NCI-H2081 (cell line): ENCODE measurements around the gene DPF1.

ENCODE experiments used
- DNase-seq, 2 experiments: peaks; one replicate each; lab custom pipeline; 2025; lab: John Stamatoyannopoulos, UW

The DPF1 gene

DNA sequence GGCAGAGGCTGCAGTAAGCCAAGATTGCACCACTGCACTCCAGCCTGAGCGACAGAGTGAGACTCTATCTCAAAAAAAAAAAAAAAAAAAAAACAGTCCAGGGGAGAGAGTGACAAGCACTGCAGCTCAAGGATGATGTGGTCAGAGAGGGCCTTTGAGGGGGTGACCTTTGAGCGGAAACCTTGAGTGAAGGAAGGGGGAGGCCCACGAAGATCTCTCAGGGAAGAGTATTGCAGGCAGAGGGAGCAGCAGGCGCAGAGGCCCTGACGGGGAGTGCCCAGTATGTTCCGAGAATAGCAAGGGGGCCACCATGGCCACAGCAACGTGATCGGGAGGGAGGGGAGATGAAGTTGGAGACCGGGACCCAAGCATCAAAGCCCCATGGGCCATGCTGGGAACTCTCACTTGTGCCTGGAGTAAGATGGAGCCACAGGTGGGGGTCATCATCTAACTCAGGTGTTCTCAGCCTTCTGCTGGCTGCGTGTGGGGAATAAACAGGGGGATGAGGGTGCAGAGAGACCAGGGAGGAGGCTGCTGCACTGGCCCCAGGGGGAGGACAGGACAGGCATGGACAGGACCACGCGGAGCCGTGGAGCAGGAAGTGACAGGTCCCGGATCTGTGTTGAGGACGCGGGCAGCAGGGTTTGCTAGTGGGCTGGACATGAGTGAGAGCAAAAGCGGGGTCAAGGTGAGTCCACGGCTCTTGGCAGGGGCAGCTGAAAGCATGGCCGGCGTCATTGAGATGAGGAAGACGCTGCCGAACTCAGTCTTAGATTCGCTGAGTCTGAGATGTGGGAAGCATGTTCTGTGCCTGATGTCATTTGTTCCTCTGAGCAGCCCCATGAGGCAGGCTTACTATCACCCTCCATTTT is 60.4 kb downstream of the DPF1 start:
- no peak for DNase-seq

DNA sequence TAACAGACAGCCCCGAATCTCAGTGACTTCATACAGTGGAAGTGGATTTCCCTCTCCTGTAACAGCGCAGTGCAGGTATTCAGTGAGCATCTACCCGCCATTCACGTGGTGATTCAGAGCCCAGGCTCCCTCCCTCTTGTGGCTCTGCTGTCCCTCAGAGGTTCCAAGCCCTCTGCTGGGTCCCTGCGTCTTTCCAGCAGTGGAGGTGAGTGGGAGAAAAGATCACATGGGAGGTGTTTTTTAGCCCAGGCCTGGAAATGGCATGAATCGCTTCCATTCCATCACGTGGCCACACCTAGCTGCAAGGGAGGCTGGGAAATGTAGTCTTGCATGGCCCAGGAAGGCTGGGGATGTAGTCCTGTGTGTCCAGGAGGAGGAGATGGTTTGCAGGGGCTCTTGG is 61.4 kb downstream of the DPF1 start:
- no peak for DNase-seq

DNA sequence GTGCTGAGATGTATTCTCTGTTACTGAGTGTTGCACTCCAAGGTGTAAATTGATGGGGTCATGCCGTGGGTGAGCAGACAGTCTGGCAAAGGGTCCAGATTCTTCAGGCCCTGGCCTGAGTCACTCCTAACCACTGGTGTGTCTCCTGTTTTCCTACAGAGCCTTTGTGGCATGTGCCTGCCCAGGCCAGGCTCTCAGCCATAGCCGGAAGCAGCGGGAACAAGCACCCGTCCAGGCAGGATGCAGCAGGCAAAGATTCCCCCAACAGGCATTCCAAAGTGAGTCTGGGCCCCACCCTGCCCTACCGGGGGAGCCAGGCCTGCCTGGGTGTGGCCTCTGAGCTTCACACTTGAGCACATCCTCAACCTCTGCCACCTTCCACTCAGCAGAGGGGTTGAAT is 61.9 kb downstream of the DPF1 start:
- no peak for DNase-seq
